ENCODE measurements around the gene MED4. TPM values are rescaled to one million over a fixed set of nuclear protein-coding genes. Genes with fewer than 3 reads are reported as not detected.

The MED4 gene
- total RNA-seq, 1 experiment from 2014 or later, result 26.5 TPM

DNA sequence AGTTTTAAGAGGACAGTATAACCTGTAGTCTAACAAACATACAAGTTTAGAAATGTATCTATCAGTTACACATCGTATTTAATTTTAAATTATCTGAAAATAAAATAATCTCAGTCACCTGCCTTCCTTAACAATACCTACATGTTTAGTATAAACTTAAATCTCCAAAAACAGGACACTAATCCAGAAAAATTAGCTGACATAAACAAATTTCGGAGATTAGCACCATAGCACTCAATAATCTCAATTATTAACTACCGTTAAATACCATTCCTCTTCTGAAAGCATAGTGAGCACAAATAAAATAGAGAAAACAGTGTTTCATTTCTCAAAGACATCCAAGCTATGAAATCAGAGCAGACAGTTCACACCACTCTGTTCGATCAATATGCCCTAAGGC lies 13.2 kb downstream of the MED4 start:
- in situ Hi-C loops (cut with HindIII; ENCODE audit: low pct_unique_long_range_greater_than_20kb, low sequenced_read_pairs) (no loop called here), intact Hi-C loops (cut with micrococcal nuclease; ENCODE audit: unreplicated experiment) (loop anchor here (5.0 kb wide), 1 partner anchor 441 kb away; no protein-coding TSS in a partner anchor)
- DNase-seq (ENCODE audit: low read depth, low spot score) (no peak), ATAC-seq (no peak)
- Histone ChIP-seq H3K27ac (ENCODE audit: low read length) (no peak overlapping the region), H3K36me3 (ENCODE audit: control insufficient read depth, insufficient read depth, low read length) (peaks cover 12% of the 10 kb centered on the region), H3K4me3 (ENCODE audit: low read depth in 2 of 2, low read length in 2 of 2) (no peak overlapping the region), H3K27me3 (ENCODE audit: control insufficient read depth, insufficient read depth, low read length) (no peaks in the 10 kb centered on the region), H3K4me1 (ENCODE audit: control insufficient read depth, insufficient read depth, low read length) (no peaks in the 10 kb centered on the region), H3K9me3 (ENCODE audit: control insufficient read depth, insufficient read depth, low read depth, low read length) (no peaks in the 10 kb centered on the region)
- ChIA-PET POLR2A (no interaction called here), CTCF (no interaction called here)
- no peak for TF ChIP-seq SIN3A (IDR thresholded peaks at IDR 0.05; ENCODE audit: borderline replicate concordance, insufficient read depth, low read depth, low read length)
- TF ChIP-seq, protein P1, sequence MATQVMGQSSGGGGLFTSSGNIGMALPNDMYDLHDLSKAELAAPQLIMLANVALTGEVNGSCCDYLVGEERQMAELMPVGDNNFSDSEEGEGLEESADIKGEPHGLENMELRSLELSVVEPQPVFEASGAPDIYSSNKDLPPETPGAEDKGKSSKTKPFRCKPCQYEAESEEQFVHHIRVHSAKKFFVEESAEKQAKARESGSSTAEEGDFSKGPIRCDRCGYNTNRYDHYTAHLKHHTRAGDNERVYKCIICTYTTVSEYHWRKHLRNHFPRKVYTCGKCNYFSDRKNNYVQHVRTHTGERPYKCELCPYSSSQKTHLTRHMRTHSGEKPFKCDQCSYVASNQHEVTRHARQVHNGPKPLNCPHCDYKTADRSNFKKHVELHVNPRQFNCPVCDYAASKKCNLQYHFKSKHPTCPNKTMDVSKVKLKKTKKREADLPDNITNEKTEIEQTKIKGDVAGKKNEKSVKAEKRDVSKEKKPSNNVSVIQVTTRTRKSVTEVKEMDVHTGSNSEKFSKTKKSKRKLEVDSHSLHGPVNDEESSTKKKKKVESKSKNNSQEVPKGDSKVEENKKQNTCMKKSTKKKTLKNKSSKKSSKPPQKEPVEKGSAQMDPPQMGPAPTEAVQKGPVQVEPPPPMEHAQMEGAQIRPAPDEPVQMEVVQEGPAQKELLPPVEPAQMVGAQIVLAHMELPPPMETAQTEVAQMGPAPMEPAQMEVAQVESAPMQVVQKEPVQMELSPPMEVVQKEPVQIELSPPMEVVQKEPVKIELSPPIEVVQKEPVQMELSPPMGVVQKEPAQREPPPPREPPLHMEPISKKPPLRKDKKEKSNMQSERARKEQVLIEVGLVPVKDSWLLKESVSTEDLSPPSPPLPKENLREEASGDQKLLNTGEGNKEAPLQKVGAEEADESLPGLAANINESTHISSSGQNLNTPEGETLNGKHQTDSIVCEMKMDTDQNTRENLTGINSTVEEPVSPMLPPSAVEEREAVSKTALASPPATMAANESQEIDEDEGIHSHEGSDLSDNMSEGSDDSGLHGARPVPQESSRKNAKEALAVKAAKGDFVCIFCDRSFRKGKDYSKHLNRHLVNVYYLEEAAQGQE (IDR thresholded peaks at IDR 0.05; ENCODE audit: insufficient read depth in 1 of 2, low read depth in 2 of 2, low read length in 1 of 2), result no peak
- no TSS peak for BruUV-seq (replicated peaks)

DNA sequence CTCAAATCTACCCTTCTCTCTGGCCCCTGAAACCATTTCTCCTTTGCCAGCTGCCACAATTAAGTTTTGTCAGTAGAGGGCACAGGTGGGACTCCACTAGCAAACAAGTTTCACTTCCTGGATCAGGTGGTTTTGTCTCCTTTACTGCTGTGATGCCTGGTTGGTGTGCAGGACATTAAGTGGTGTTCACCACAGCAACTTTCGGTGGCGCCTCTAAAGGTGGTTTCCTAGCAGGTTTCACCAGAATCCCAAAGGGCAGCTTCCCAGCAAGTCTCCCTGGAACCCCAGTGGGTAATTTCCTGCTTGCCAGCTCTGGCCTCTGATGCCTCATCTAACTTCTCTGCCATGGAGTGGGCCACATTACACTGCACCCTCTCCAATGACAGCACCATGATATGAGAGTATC lies 16.6 kb downstream of the MED4 start:
- TF ChIP-seq SIN3A (IDR thresholded peaks at IDR 0.05; ENCODE audit: borderline replicate concordance, insufficient read depth, low read depth, low read length) (no peak), POLR2AphosphoS5 (IDR thresholded peaks at IDR 0.05; ENCODE audit: low read depth, low read length) (no peak)
- TF ChIP-seq, protein P2, sequence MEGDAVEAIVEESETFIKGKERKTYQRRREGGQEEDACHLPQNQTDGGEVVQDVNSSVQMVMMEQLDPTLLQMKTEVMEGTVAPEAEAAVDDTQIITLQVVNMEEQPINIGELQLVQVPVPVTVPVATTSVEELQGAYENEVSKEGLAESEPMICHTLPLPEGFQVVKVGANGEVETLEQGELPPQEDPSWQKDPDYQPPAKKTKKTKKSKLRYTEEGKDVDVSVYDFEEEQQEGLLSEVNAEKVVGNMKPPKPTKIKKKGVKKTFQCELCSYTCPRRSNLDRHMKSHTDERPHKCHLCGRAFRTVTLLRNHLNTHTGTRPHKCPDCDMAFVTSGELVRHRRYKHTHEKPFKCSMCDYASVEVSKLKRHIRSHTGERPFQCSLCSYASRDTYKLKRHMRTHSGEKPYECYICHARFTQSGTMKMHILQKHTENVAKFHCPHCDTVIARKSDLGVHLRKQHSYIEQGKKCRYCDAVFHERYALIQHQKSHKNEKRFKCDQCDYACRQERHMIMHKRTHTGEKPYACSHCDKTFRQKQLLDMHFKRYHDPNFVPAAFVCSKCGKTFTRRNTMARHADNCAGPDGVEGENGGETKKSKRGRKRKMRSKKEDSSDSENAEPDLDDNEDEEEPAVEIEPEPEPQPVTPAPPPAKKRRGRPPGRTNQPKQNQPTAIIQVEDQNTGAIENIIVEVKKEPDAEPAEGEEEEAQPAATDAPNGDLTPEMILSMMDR (IDR thresholded peaks at IDR 0.05), result peak; percentile 41
- Histone ChIP-seq H3K27me3 (ENCODE audit: control insufficient read depth, insufficient read depth, low read length) (no peaks in the 10 kb centered on the region), H3K27ac (ENCODE audit: low read length) (no peak overlapping the region), H3K9me3 (ENCODE audit: control insufficient read depth, insufficient read depth, low read depth, low read length) (no peaks in the 10 kb centered on the region), H3K36me3 (ENCODE audit: control insufficient read depth, insufficient read depth, low read length) (peaks cover 21% of the 10 kb centered on the region), H3K4me3 (ENCODE audit: low read depth in 2 of 2, low read length in 2 of 2) (no peak overlapping the region), H3K4me1 (ENCODE audit: control insufficient read depth, insufficient read depth, low read length) (no peaks in the 10 kb centered on the region)
- intact Hi-C loops (cut with micrococcal nuclease; ENCODE audit: unreplicated experiment), result no loop called here
- POLR2A ChIA-PET, result no interaction called here
- DNase-seq (ENCODE audit: low read depth, low spot score), result no peak
- CTCF ChIA-PET, result no interaction called here
- in situ Hi-C loops (cut with HindIII; ENCODE audit: low pct_unique_long_range_greater_than_20kb, low sequenced_read_pairs), result no loop called here
- ATAC-seq, result peak; percentile 56; the same call in 1 of the 2 replicates
- no TSS peak for BruUV-seq (replicated peaks)

DNA sequence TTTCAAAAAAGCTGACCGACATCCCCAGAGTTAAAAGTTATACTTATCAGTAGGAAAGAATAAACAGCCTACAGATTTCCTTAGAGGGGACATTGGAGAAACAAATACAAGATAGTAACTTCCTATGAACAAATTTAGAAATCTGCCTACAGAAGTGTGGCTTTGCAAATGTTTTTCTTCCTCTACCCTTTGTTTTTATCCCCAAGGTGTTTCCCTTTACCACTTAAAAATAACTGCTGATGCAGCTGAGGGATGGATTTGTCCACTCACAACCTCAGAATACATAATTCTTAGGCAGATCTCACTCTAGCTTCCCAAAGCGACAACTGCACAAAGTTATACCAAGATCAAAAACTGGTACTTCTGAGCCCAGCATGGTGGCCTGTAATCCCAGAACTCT lies 20.9 kb downstream of the MED4 start:
- intact Hi-C loops (cut with micrococcal nuclease; ENCODE audit: unreplicated experiment), result no loop called here
- peaks cover 13% of the 10 kb centered on the region; the same call in 1 of the 2 replicates for H3K9me3 ChIP-seq (ENCODE audit: control insufficient read depth, insufficient read depth, low read depth, low read length)
- H3K4me1 ChIP-seq (ENCODE audit: control insufficient read depth, insufficient read depth, low read length), result no peaks in the 10 kb centered on the region
- no peaks in the 10 kb centered on the region for H3K27me3 ChIP-seq (ENCODE audit: control insufficient read depth, insufficient read depth, low read length)
- no peak overlapping the region for H3K4me3 ChIP-seq (ENCODE audit: low read depth in 2 of 2, low read length in 2 of 2)
- TF ChIP-seq, protein P2 (IDR thresholded peaks at IDR 0.05), result no peak
- TF ChIP-seq, protein P1 (IDR thresholded peaks at IDR 0.05; ENCODE audit: insufficient read depth in 1 of 2, low read depth in 2 of 2, low read length in 1 of 2), result no peak
- ATAC-seq (no peak), DNase-seq (ENCODE audit: low read depth, low spot score) (no peak)
- H3K27ac ChIP-seq (ENCODE audit: low read length), result no peak overlapping the region
- POLR2A ChIA-PET, result no interaction called here
- peaks cover 13% of the 10 kb centered on the region; the same call in 1 of the 2 replicates for H3K36me3 ChIP-seq (ENCODE audit: control insufficient read depth, insufficient read depth, low read length)
- CTCF ChIA-PET, result no interaction called here
- in situ Hi-C loops (cut with HindIII; ENCODE audit: low pct_unique_long_range_greater_than_20kb, low sequenced_read_pairs), result no loop called here
- no TSS peak for BruUV-seq (replicated peaks)

Data from Panc1 (cell line).